GM12875 (cell line): ENCODE results near the gene MLH3.

Experiments
- H3K4me3 ChIP-seq: one replicate; pipeline ENCODE4 v1.5.1; 2011; ENCODE audit warnings: low read depth, low read length, control low read depth
- TF ChIP-seq, protein P1 (sequence below): IDR thresholded peaks from 2 replicates; pipeline ENCODE4 v1.5.1; 2011; ENCODE audit warnings: low read depth, mild to moderate bottlenecking, control low read depth, inconsistent platforms, low read length, moderate library complexity, borderline replicate concordance; ENCODE audit not compliant: insufficient read depth

MLH3 gene

DNA sequence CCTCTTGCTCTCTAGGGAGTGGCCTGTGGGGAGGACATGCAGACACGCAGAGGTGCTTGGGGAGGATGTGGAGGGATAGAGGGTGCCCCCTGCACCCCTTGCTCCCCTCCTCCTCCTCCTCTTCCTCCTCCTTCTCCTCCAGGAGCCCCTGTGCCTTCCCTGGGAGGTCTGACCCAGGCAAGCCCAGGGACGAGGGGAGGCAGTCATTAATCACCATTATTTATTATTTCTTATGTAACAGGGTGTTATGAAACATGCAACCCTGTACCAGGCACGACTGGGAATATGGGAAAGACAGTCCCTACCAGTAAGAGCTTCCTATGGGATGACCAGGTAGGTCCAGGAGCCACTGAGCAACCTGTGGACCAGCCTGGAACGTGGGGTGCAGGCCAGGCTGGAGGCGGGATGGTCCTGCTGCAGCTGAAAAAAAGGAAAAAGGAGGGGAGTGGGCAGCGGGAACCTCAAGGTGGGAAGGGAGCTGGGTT lies 73.3 kb downstream of the MLH3 start:
- no peak overlapping the region for H3K4me3 ChIP-seq
- TF ChIP-seq, protein P1, sequence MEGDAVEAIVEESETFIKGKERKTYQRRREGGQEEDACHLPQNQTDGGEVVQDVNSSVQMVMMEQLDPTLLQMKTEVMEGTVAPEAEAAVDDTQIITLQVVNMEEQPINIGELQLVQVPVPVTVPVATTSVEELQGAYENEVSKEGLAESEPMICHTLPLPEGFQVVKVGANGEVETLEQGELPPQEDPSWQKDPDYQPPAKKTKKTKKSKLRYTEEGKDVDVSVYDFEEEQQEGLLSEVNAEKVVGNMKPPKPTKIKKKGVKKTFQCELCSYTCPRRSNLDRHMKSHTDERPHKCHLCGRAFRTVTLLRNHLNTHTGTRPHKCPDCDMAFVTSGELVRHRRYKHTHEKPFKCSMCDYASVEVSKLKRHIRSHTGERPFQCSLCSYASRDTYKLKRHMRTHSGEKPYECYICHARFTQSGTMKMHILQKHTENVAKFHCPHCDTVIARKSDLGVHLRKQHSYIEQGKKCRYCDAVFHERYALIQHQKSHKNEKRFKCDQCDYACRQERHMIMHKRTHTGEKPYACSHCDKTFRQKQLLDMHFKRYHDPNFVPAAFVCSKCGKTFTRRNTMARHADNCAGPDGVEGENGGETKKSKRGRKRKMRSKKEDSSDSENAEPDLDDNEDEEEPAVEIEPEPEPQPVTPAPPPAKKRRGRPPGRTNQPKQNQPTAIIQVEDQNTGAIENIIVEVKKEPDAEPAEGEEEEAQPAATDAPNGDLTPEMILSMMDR, result no peak

DNA sequence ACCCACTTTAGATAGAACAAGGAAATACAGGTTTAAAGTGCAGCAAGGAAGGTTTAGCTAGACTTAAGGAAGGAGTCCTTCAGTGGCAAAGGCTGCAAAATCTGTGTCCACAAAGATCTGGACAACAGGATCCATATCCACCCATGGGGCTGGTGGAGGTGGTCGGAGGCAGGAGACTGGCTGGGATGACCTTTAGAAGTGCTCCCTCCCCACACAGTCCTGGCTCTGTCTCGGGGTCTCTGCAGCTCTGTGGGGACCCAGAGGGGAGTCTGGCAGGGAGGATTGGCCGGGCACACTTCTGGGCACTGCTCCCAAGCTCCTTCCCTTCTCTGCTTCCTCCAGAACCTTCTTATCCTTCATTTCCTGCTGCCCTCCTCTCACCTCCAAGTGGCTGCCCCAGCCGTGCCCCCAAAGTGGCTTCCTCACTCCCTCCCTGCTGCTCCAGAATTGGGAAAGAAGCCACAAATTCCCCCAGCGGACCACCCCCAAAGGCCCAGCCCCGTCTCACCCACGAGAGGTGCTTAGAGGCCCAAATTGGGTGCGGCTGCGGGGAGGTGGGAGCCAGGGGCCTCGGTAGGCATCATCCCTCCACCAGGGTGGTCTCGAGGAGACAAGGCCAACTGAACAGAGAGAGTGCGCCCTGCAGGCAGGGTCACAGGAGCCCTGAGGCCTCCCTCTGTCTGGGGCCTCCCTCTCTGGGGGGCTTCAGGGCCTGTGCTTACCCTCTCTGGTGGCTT lies 73.9 kb downstream of the MLH3 start:
- H3K4me3 ChIP-seq, result no peak overlapping the region
- TF ChIP-seq, protein P1, result no peak

DNA sequence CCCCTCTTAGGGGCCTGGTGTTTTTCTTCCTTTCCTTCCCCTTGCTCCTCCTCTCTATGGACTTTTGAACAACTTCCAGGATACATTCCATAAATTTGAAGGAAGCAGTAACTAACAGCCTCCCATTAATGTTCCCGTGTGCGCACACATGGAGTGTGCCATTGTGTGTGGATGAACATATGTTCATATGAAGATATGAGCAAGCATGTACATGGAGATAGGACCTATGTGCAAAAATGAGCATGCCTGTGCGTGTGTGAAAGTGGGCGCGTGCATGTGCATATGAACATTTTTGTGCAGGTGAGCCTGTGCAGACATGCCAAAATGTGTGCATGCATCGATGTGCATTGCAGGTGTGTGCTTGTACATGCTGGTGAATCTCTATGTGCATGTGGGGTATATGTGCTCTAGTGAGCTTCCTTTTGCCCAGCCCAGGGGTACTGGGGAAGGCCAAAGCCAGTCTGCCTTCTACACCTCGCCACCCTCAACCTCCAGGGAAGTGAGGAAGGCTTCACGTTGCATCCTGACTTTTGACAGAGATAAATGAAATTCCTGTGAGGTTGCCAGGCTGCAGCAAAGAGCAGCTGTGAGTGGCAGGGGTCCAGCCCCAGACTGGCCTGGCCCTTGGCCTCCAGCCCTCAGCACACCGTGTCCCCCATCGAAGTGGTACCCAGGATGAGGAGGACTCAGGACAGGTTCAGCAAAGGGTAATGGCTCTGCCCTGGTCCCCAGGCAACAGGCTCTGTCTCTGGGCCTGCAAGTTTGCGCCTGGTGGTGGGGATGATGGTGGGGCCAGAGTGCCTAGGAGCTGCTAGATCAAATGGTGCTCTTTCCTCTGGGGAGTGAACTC lies 74.8 kb downstream of the MLH3 start:
- TF ChIP-seq, protein P1, result no peak
- no peak overlapping the region for H3K4me3 ChIP-seq

DNA sequence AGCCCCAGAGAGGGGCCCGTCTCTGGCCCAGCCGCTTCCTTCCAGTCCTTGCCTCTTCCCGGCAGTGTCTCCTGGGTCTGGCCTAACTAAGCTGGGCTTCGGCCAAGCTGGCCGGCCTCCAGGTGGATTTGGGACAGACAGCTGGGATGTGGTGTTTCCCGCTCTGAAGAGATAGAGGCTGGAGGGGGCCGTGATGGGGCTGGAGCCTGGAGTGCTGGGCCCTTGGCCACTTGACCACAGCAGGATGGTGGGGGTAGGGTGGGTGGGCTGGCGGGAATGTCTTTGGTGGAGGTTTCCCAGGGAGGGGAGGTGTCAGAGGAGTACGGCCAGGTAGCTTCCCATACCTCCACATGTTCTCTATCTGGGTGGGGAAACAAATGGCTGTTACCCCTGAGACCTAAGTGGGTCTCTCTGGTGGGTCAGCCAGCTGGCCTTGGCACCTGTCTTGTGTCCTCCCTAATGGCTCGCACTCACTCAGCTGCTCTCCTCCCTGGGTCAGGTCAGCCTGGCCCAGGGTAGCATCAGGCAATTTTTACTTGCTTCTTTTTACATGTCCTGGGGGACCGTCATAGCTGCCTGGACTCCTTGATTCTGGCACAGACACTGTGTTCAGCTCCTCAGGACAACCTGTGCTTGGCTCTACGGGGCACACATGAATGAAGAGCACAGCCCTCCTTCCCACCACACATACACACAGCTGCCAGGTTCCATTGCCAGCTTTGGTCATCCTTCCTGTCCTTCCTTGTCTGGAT lies 76.0 kb downstream of the MLH3 start:
- no peak overlapping the region for H3K4me3 ChIP-seq
- TF ChIP-seq, protein P1, result no peak

DNA sequence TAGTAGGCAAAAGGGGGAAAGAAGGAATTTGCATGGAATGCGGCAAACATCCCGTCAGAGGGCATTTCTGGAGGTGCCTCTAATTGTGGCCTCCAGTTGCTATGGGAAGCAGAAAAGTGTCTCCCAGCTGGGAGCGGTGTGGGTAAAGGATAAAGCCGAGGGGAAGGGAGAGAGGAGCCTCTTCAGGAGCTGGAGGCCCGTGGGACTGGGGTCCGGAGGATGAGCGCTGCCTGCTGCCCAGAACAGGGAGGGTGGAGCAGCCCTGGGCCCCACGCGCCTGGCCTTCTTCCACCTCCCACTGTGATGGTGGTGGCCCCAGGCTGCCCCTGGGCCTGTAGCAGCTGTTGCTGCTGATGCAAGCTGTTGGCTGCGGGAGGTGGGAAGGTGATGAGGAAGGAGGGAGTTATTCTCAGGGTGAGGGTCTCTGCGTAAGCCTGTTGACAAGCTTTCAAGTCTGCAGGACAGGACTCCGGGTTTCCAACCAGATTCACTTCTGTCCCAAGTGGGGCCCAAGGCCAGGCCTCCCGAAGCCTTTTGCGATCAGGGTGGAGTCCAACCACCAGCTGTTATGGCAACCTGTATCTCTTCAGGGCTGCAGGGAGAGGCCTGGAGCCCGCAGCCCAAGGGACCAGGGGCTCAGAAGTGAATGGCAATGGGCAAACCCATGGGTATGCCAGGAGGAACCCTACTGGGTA lies 76.8 kb downstream of the MLH3 start:
- TF ChIP-seq, protein P1, result no peak
- no peak overlapping the region for H3K4me3 ChIP-seq

DNA sequence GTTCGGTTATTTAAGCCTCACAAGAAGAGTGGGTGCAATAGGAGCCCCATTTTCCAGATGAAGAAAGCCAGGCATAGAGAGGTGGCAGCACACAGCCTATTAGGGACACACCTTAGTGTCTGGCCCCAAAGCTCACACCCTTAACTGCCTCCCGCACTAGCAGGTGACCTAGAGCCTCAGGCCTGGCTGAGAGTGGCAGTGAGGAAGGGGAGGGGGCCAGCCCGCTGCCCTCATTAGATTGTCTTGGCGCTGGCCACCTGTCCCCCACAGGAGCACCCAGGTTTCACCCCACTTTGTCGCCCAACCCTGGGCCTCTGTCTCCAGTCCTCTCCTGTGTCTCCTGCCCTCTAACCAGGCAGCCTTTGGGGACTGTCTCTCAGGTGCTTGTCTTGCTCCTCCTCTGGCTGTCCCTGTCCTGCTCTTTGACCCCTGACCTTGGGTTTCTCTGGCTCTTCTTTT lies 77.3 kb downstream of the MLH3 start:
- TF ChIP-seq, protein P1, result no peak

More for the DNA sequence above, 77.3 kb downstream of the MLH3 start:
- no peak overlapping the region for H3K4me3 ChIP-seq
